ENCODE measurements around the gene MRPL23. TPM values are rescaled to one million over a fixed set of nuclear protein-coding genes. Genes with fewer than 3 reads are reported as not detected.

MRPL23 gene
- total and polyA plus RNA-seq, 2 donors (not counting 3 experiments of a cell fraction or from before 2014, with no cell fraction given): 72.7 to 222 TPM

- H3K79me2 ChIP-seq (ENCODE audit: control insufficient read depth, insufficient read depth, low read length): no peaks in the 10 kb centered on the region
- H3K27ac ChIP-seq (ENCODE audit: insufficient read depth, low read depth, low read length): no peak overlapping the region
- intact Hi-C loops (cut with micrococcal nuclease): no loop called here
- no peaks in the 10 kb centered on the region for H4K20me1 ChIP-seq (replicated peaks; ENCODE audit: control insufficient read depth, extremely low read depth, insufficient read depth, low read length)
- no peaks in the 10 kb centered on the region for H3K36me3 ChIP-seq (ENCODE audit: control insufficient read depth in 2 of 2, extremely low read depth in 1 of 2, insufficient read depth in 2 of 2, low read length in 2 of 2)
- H3K9me3 ChIP-seq (replicated peaks; ENCODE audit: control insufficient read depth, insufficient read depth, low read length): no peaks in the 10 kb centered on the region
- no peak for TF ChIP-seq CTCF (IDR thresholded peaks at IDR 0.05; ENCODE audit: extremely low read depth in 1 of 2, insufficient read depth in 1 of 2, low read depth in 1 of 2, low read length in 2 of 2)
- no peak for TF ChIP-seq GATA2 (IDR thresholded peaks at IDR 0.05; ENCODE audit: insufficient read depth, insufficient read length, low read depth, low read length)
- TF ChIP-seq POLR2AphosphoS5 (IDR thresholded peaks at IDR 0.05; ENCODE audit: insufficient read depth, low read depth, low read length): no peak
- no peak for TF ChIP-seq MYC (IDR thresholded peaks at IDR 0.05; ENCODE audit: low read depth, low read length)
- no peak for TF ChIP-seq EZH2 (IDR thresholded peaks at IDR 0.05; ENCODE audit: borderline replicate concordance, low read depth, low read length, severe bottlenecking)
- TF ChIP-seq MAX (IDR thresholded peaks at IDR 0.05; ENCODE audit: insufficient read depth, insufficient read length): no peak
- no peak for TF ChIP-seq POLR2A (IDR thresholded peaks at IDR 0.05; ENCODE audit: low read depth, low read length)
- TF ChIP-seq JUN (IDR thresholded peaks at IDR 0.05; ENCODE audit: borderline replicate concordance, insufficient read depth, insufficient read length, low read depth): no peak
- TF ChIP-seq FOS (IDR thresholded peaks at IDR 0.05; ENCODE audit: borderline replicate concordance, insufficient read depth, low read length): no peak
- POLR2A ChIA-PET: no interaction called here
- no peaks in the 10 kb centered on the region for H3K4me1 ChIP-seq (ENCODE audit: control insufficient read depth, extremely low read depth, insufficient read depth, low read length)
- no peaks in the 10 kb centered on the region for H3K27me3 ChIP-seq (ENCODE audit: control insufficient read depth in 2 of 2, insufficient read depth in 2 of 2, low read length in 2 of 2)
- dilution Hi-C loops (cut with MboI; ENCODE audit: extremely low pct_ligation_motif_present, low sequenced_read_pairs): no loop called here
- H3K9ac ChIP-seq (replicated peaks; ENCODE audit: extremely low read depth, insufficient read depth, low read length): no peak overlapping the region
- H3K4me3 ChIP-seq (replicated peaks in 1 of 3; ENCODE audit: insufficient read depth in 1 of 3, low read depth in 1 of 3, low read length in 3 of 3): no peak overlapping the region
- no TSS peak for BruUV-seq (replicated peaks)
- CTCF ChIA-PET: interaction anchor here (1.3 kb wide), 1 partner anchor 97 kb away, joined by 7 read pairs; no protein-coding TSS in a partner anchor
- H3K4me2 ChIP-seq (ENCODE audit: insufficient read depth, low read length): no peak overlapping the region
- FAIRE-seq: no peak
- DNase-seq (ENCODE audit: low read depth, low spot score): no peak
- no peaks in the 10 kb centered on the region for H3K9me1 ChIP-seq (replicated peaks; ENCODE audit: control insufficient read depth, extremely low read depth, insufficient read depth, low read length)
- no peak overlapping the region for H2AFZ ChIP-seq (ENCODE audit: low read depth, low read length)
Observed at GRCh38 chr11:1978720-1979473, 31.8 kb downstream of the MRPL23 start.
